SK-N-SH treated with all-trans-retinoic acid at 6 μM for 48 hours (cell line): ENCODE measurements around the gene DEPP1.

ENCODE experiments used
- ATAC-seq: fragments of 200-7000 bp; cut with Tn5 transposase; 3 replicates; pipeline ENCODE4 v1.9.1; 2020; ENCODE audit warnings: mild to moderate bottlenecking, moderate library complexity
- ARNTL ChIP-seq: fragments of 450-650 bp; formaldehyde crosslinking; IDR thresholded peaks from 2 replicates; pipeline ENCODE4 v1.5.0; 2020; ENCODE audit warnings: low read depth, mild to moderate bottlenecking, moderate library complexity, borderline replicate concordance
- BACH2 ChIP-seq: fragments of 250-450 bp; sonication (Bioruptor Pico); IDR thresholded peaks from 2 replicates; pipeline ENCODE4 v1.9.0; 2021; ENCODE audit warnings: mild to moderate bottlenecking, borderline replicate concordance
- ESRRG ChIP-seq: fragments of 250-450 bp; sonication (Bioruptor Pico); IDR thresholded peaks from 2 replicates; pipeline ENCODE4 v1.6.1; 2021; ENCODE audit warnings: mild to moderate bottlenecking
- GLIS3 ChIP-seq: fragments of 250-450 bp; sonication (Bioruptor Pico); IDR thresholded peaks from 2 replicates; pipeline ENCODE4 v1.5.0; 2020; ENCODE audit warnings: mild to moderate bottlenecking, moderate library complexity
- ISL1 ChIP-seq: fragments of 250-450 bp; sonication (Bioruptor Pico); IDR thresholded peaks from 2 replicates; pipeline ENCODE4 v2.1.2; 2022; ENCODE audit warnings: mild to moderate bottlenecking, moderate library complexity
- OSR1 ChIP-seq: fragments of 250-450 bp; sonication (Bioruptor Pico); IDR thresholded peaks from 2 replicates; pipeline ENCODE4 v1.8.0; 2022; ENCODE audit warnings: moderate library complexity, mild to moderate bottlenecking, inconsistent platforms
- PPARA ChIP-seq: fragments of 250-450 bp; sonication (Bioruptor Pico); IDR thresholded peaks from 2 replicates; pipeline ENCODE4 v1.5.0; 2020; ENCODE audit warnings: mild to moderate bottlenecking, borderline replicate concordance
- RARB ChIP-seq: fragments of 250-450 bp; sonication (Bioruptor Pico); IDR thresholded peaks from 2 replicates; pipeline ENCODE4 v1.8.0; 2021; ENCODE audit warnings: mild to moderate bottlenecking, moderate library complexity
- SNAI2 ChIP-seq: fragments of 250-450 bp; sonication (Bioruptor Pico); IDR thresholded peaks from 2 replicates; pipeline ENCODE4 v1.5.0; 2020; ENCODE audit warnings: mild to moderate bottlenecking, moderate library complexity
- TCF4 ChIP-seq: fragments of 250-450 bp; sonication (Bioruptor Pico); IDR thresholded peaks from 2 replicates; pipeline ENCODE4 v1.8.0; 2021; ENCODE audit warnings: mild to moderate bottlenecking, moderate library complexity, borderline replicate concordance
- TOX ChIP-seq: fragments of 250-450 bp; sonication (Bioruptor Pico); IDR thresholded peaks from 2 replicates; pipeline ENCODE4 v1.8.0; 2021; ENCODE audit warnings: mild to moderate bottlenecking, moderate library complexity, borderline replicate concordance
- ZC3H10 ChIP-seq: fragments of 250-450 bp; sonication (Bioruptor Pico); IDR thresholded peaks from 2 replicates; pipeline ENCODE4 v1.5.1; 2021; ENCODE audit warnings: mild to moderate bottlenecking, moderate library complexity
- ZFP3 ChIP-seq: fragments of 250-450 bp; sonication (Bioruptor Pico); IDR thresholded peaks from 2 replicates; pipeline ENCODE4 v1.5.0; 2020; ENCODE audit warnings: mild to moderate bottlenecking, moderate library complexity
- ZFP30 ChIP-seq: fragments of 450-650 bp; formaldehyde crosslinking; IDR thresholded peaks from 2 replicates; pipeline ENCODE4 v1.5.0; 2022; ENCODE audit warnings: mild to moderate bottlenecking, moderate library complexity
- ZNF565 ChIP-seq: fragments of 450-650 bp; formaldehyde crosslinking; conservative IDR thresholded peaks from 2 replicates; pipeline ENCODE4 v1.5.0; 2020; ENCODE audit warnings: low read depth, mild to moderate bottlenecking, moderate library complexity
- ZNF70 ChIP-seq: fragments of 450-650 bp; formaldehyde crosslinking; IDR thresholded peaks from 2 replicates; pipeline ENCODE4 v1.5.0; 2020; ENCODE audit warnings: mild to moderate bottlenecking, moderate library complexity
- ZNF8 ChIP-seq: fragments of 450-650 bp; formaldehyde crosslinking; IDR thresholded peaks from 2 replicates; pipeline ENCODE4 v1.5.0; 2020; ENCODE audit warnings: mild to moderate bottlenecking, moderate library complexity
- TF ChIP-seq, protein P1 (sequence below): fragments of 250-450 bp; sonication (Bioruptor Pico); IDR thresholded peaks from 2 replicates; pipeline ENCODE4 v1.5.1; 2021; ENCODE audit warnings: mild to moderate bottlenecking, moderate library complexity
- TF ChIP-seq, protein P2 (sequence below): fragments of 250-450 bp; sonication (Bioruptor Pico); IDR thresholded peaks from 2 replicates; pipeline ENCODE4 v1.5.1; 2020; ENCODE audit warnings: low read depth, mild to moderate bottlenecking, moderate library complexity
- TF ChIP-seq, protein P3 (sequence below): fragments of 250-450 bp; sonication (Bioruptor Pico); IDR thresholded peaks from 2 replicates; pipeline ENCODE4 v1.8.0; 2021; ENCODE audit warnings: low read depth, mild to moderate bottlenecking, moderate library complexity, borderline replicate concordance
- TF ChIP-seq, protein P4 (sequence below): fragments of 250-450 bp; sonication (Bioruptor Pico); IDR thresholded peaks from 2 replicates; pipeline ENCODE4 v1.8.0; 2020; ENCODE audit warnings: mild to moderate bottlenecking, moderate library complexity, borderline replicate concordance

Gene DEPP1

DNA sequence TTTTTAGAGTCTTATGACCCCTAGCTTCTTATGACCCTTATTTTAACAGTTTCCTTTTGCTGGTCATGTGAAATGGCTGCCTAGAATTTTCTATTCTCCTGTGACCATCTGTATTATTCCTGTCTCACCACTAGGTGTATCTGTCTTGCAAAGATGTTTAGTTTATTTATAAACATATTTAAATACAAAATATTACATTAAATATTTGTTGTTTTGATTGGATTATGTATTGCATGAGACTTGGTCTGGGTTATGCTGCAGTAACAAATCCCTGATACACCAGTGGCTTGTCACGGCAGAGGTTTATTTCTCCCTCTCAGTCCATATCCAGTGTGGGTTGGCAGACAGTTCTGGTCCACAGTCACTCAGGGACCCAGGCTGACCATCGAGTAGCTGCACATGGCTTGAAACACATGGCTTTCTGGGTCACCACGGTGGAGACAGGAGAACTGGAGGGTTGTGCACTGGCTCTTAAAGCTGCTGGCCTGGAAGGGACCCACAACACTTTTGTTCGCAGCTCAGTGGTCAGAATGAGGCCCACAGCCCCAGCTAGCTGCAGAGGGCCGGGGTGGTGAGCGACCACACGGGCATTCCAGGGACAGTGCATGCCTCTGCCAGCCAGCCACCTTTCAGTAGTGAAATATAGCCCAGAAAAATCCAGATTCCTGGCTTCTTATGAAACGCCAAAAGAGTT, 11.6 kb downstream of the DEPP1 start (continued):
- TF ChIP-seq, protein P1, sequence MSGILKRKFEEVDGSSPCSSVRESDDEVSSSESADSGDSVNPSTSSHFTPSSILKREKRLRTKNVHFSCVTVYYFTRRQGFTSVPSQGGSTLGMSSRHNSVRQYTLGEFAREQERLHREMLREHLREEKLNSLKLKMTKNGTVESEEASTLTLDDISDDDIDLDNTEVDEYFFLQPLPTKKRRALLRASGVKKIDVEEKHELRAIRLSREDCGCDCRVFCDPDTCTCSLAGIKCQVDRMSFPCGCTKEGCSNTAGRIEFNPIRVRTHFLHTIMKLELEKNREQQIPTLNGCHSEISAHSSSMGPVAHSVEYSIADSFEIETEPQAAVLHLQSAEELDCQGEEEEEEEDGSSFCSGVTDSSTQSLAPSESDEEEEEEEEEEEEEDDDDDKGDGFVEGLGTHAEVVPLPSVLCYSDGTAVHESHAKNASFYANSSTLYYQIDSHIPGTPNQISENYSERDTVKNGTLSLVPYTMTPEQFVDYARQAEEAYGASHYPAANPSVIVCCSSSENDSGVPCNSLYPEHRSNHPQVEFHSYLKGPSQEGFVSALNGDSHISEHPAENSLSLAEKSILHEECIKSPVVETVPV, result no peak
- no peak for TF ChIP-seq BACH2
- TF ChIP-seq, protein P2, sequence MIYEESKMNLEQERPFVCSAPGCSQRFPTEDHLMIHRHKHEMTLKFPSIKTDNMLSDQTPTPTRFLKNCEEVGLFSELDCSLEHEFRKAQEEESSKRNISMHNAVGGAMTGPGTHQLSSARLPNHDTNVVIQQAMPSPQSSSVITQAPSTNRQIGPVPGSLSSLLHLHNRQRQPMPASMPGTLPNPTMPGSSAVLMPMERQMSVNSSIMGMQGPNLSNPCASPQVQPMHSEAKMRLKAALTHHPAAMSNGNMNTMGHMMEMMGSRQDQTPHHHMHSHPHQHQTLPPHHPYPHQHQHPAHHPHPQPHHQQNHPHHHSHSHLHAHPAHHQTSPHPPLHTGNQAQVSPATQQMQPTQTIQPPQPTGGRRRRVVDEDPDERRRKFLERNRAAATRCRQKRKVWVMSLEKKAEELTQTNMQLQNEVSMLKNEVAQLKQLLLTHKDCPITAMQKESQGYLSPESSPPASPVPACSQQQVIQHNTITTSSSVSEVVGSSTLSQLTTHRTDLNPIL (CRISPR knock-in tag), result no peak
- no peak for TF ChIP-seq ESRRG

DNA sequence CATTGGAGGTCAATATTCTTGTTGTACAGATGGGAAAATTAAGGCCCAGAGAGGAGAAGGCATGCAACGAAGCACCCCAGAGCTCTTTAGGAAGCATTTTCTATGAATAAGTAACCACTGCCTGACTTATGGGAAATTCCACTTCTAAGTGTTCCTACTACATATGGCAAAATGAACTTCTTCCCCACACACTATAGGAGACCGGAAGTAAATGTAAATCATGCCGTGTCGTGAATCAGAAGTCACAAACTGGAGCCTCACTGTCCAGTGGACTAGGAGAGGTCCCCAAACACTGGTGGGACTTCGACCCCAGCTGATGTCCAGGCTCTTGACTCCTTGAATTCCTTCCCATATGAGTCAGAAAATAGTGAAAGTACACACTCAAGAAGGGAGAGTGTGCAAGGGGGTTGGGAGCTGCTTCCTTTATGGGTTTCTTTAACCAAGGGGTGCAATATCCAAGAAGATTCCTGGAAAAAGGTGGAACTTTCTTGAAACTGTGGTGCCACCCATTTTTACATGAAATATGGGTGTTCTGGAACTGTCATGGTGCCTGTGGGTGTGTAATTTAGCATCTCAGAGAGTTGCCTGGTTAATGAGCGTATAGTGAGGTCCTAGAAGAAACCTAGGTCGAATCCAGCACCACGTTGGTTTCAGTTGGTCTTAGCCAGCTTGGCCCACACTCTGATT, 12.3 kb downstream of the DEPP1 start:
- no peak for ATAC-seq
- TF ChIP-seq, protein P3, sequence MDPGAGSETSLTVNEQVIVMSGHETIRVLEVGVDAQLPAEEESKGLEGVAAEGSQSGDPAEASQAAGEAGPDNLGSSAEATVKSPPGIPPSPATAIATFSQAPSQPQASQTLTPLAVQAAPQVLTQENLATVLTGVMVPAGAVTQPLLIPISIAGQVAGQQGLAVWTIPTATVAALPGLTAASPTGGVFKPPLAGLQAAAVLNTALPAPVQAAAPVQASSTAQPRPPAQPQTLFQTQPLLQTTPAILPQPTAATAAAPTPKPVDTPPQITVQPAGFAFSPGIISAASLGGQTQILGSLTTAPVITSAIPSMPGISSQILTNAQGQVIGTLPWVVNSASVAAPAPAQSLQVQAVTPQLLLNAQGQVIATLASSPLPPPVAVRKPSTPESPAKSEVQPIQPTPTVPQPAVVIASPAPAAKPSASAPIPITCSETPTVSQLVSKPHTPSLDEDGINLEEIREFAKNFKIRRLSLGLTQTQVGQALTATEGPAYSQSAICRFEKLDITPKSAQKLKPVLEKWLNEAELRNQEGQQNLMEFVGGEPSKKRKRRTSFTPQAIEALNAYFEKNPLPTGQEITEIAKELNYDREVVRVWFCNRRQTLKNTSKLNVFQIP, result no peak
- TF ChIP-seq, protein P1, result no peak
- no peak for TF ChIP-seq TOX (CRISPR knock-in tag)
- no peak for TF ChIP-seq ZNF565 (CRISPR knock-in tag)
- no peak for TF ChIP-seq ZNF70 (CRISPR knock-in tag)
- TF ChIP-seq ZFP30, result no peak
- TF ChIP-seq RARB (CRISPR knock-in tag), result no peak
- TF ChIP-seq ZNF8 (CRISPR knock-in tag), result no peak
- TF ChIP-seq SNAI2, result no peak
- TF ChIP-seq GLIS3, result no peak
- TF ChIP-seq, protein P4, sequence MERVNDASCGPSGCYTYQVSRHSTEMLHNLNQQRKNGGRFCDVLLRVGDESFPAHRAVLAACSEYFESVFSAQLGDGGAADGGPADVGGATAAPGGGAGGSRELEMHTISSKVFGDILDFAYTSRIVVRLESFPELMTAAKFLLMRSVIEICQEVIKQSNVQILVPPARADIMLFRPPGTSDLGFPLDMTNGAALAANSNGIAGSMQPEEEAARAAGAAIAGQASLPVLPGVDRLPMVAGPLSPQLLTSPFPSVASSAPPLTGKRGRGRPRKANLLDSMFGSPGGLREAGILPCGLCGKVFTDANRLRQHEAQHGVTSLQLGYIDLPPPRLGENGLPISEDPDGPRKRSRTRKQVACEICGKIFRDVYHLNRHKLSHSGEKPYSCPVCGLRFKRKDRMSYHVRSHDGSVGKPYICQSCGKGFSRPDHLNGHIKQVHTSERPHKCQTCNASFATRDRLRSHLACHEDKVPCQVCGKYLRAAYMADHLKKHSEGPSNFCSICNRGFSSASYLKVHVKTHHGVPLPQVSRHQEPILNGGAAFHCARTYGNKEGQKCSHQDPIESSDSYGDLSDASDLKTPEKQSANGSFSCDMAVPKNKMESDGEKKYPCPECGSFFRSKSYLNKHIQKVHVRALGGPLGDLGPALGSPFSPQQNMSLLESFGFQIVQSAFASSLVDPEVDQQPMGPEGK (CRISPR knock-in tag), result no peak
- no peak for TF ChIP-seq ESRRG
- no peak for TF ChIP-seq ZFP3 (CRISPR knock-in tag)
- no peak for TF ChIP-seq TCF4

DNA sequence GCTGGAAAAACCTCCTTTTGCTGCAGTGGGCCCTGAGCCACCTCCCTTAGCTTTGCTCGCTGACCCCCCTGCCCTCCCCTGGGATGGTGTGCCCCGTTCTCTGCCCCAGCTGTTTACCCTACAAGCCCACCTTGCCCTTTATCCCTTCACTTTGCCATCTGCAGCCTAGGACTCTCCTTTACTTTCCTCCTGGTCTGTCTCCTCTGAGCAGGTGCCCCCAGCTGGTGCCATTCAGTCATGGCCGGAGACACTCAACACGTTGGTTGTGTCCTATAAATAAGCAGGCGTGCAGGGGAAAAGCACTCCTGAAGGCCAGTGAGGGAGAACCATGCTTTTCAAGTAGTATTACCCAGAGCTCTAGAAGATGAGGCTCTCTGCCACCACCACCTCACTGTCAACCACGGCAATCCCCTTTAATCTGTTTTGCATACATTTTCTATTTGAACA, 12.9 kb downstream of the DEPP1 start:
- TF ChIP-seq ZNF70 (CRISPR knock-in tag) (no peak), ZNF565 (CRISPR knock-in tag) (no peak), OSR1 (CRISPR knock-in tag) (no peak), ESRRG (no peak), SNAI2 (no peak), PPARA (CRISPR knock-in tag) (no peak), GLIS3 (no peak), TOX (CRISPR knock-in tag) (no peak), ZNF8 (CRISPR knock-in tag) (no peak)
- ATAC-seq, result no peak

DNA sequence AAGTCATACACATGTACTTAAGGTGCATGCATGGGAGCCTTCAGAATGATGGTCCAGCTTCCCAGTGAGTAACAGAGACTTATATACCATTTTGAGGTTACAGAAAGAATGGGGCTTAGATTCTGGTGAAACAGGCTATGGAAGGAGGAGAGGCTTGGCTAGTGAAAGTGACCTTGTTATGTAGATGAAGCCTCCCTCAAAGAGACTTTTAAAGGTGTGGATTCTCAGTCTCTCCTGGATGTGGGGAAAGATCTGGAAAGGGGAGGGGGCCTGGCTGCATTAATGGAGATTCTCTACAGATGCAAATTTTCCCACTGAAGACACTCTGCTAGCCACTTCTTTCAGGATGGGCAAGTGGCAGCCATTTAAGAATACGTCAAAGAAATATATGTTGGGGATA, 13.5 kb downstream of the DEPP1 start:
- ATAC-seq, result no peak
- TF ChIP-seq, protein P4 (CRISPR knock-in tag), result no peak
- TF ChIP-seq, protein P3, result no peak
- TF ChIP-seq BACH2, result no peak
- no peak for TF ChIP-seq ZC3H10 (CRISPR knock-in tag)
- no peak for TF ChIP-seq TCF4
- TF ChIP-seq ZNF565 (CRISPR knock-in tag), result no peak
- no peak for TF ChIP-seq ESRRG
- TF ChIP-seq ZNF8 (CRISPR knock-in tag), result no peak
- no peak for TF ChIP-seq SNAI2
- TF ChIP-seq GLIS3, result no peak
- TF ChIP-seq, protein P2 (CRISPR knock-in tag), result no peak
- no peak for TF ChIP-seq ISL1 (CRISPR knock-in tag)
- no peak for TF ChIP-seq ZFP3 (CRISPR knock-in tag)
- TF ChIP-seq ARNTL (CRISPR knock-in tag), result no peak
